Esophagus squamous epithelium (tissue), 4 donors: ENCODE data around the gene DNAJA4.

Source experiments
- CTCF ChIP-seq, 6 experiments: fragments of 450-650 bp in 4 of 6; fragments of 200-600 bp in 2 of 6; sonication (generic) in 2 of 6; IDR thresholded peaks; one replicate each; pipeline ENCODE4 v1.5.1; 2016 to 2019; ENCODE audit warnings: antibody characterized with exemption in 6 of 6, mild to moderate bottlenecking in 4 of 6, moderate library complexity in 4 of 6
- POLR2A ChIP-seq, 4 donors: fragments of 450-650 bp; IDR thresholded peaks; one replicate each; pipeline ENCODE4 v1.6.1; 2017; ENCODE audit warnings: antibody characterized with exemption in 4 of 4, mild to moderate bottlenecking in 4 of 4, moderate library complexity in 3 of 4

- TF ChIP-seq CTCF (IDR thresholded peaks at IDR 0.05) (peak; percentile 26 to 79 (median 55)), POLR2A (IDR thresholded peaks at IDR 0.05) (no peak)
These were observed 44.2 kb downstream of the DNAJA4 start for GRCh38 chr15:78308422-78309032.
